Ovary (tissue), 9 donors: Measurements from ENCODE around the gene GAL3ST2. TPM values are rescaled to one million over a fixed set of nuclear protein-coding genes. Genes with fewer than 3 reads are reported as not detected.
"Not testable (repeated sequence)": the region's sequence is repeated elsewhere in the genome, so short reads cannot be mapped to it uniquely, and the experiment has no call there.

ENCODE experiments used
- DNase-seq, 5 donors: peaks; one replicate each; pipeline ENCODE4 v3.0.0-alpha.2; 2019 to 2020
- H3K27ac ChIP-seq, 2 donors: fragments of 200-600 bp; one replicate each; pipeline versions ENCODE4 v1.5.1 to v1.8.0; 2019 to 2022
- H3K27me3 ChIP-seq: fragments of 200-600 bp; one replicate; pipeline ENCODE4 v1.8.0; 2022
- H3K36me3 ChIP-seq: fragments of 200-600 bp; sonication (generic); one replicate; pipeline ENCODE4 v1.5.1; 2019
- H3K4me1 ChIP-seq: one replicate; pipeline ENCODE4 v1.8.1; 2013; ENCODE audit warnings: mild to moderate bottlenecking, moderate library complexity; ENCODE audit not compliant: insufficient read depth
- H3K4me3 ChIP-seq: fragments of 200-600 bp; sonication (generic); one replicate; pipeline ENCODE4 v1.5.1; 2017
- H3K9me3 ChIP-seq, 2 donors: fragments of 200-600 bp in 1 of 2; sonication (generic) in 1 of 2; one replicate each; pipeline versions ENCODE4 v1.5.1 to v1.8.1; 2013 to 2019; ENCODE audit warnings: mild to moderate bottlenecking in 1 of 2, moderate library complexity in 1 of 2
- EP300 ChIP-seq: sonication (generic); formaldehyde crosslinking; IDR thresholded peaks from one replicate; pipeline ENCODE4 v1.6.1; 2017; ENCODE audit warnings: antibody characterized with exemption
- POLR2A ChIP-seq: fragments of 450-650 bp; IDR thresholded peaks from one replicate; pipeline ENCODE4 v1.6.1; 2017; ENCODE audit warnings: antibody characterized with exemption, mild to moderate bottlenecking, moderate library complexity
- WGBS, 3 donors: extraction: QIAGEN DNeasy Blood & Tissue Kit in 1 of 3; methylation state at CpG; one replicate each; pipeline versions ENCODE4 v1.1.5 to v1.1.7; 2013 to 2017; 5-methylcytosine and 5-hydroxymethylcytosine counted together
- intact Hi-C, 4 donors: fragments of 100-400 bp; cut with DNase I; formaldehyde crosslinking; loops; one replicate each; pipeline versions ENCODE4 v1.11.0 to v1.15.1; 2022 to 2023
- polyA plus RNA-seq, 2 donors: library from polyadenylated mRNA; stranded (reverse); fragments of 200-250 nt in 1 of 2; fragments of 350-450 nt in 1 of 2; fragmentation: Illumina TruSeq in 1 of 2; extraction: RNeasy Lipid Tissue Mini Kit (QIAGEN cat#74804) in 1 of 2; gene quantifications; one replicate each; pipeline ENCODE4 v1.2.3, GENCODE V29; 2013 to 2014
- total RNA-seq, 7 donors: library from RNA; depleted of rRNA in 2 of 7; stranded (reverse); fragments of >200 nt in 2 of 7; fragmentation: NEBNext Ultra II Directional in 3 of 7; extraction: Animal tissue kit (Norgen Biotek cat#: 25700) in 3 of 7; gene quantifications; one replicate each; pipeline versions ENCODE4 v1.1.0 to v1.2.4, GENCODE V29; 2016 to 2023
- TF ChIP-seq, protein P1 (sequence below), 3 donors: fragments of 450-650 bp in 2 of 3; fragments of 200-600 bp in 1 of 3; IDR thresholded peaks; one replicate each; pipeline versions ENCODE4 v1.5.1 to v1.8.0; 2016 to 2022; ENCODE audit warnings: antibody characterized with exemption in 3 of 3, mild to moderate bottlenecking in 1 of 3
- donor health status: DM: no; HTN: no; CAD: no; lungs with moderate emphysema.
- donor health status: DM: no; HTN: no; CAD: no.
- donor health status: Bipolar disorder and iron deficiency.
- donor health status: DM: yes; HTN: yes; CAD: no.
- donor health status: DM: no; HTN: no; CAD: no.
- donor health status: DM: yes; HTN: yes; CAD: no.

GAL3ST2 gene
- total and polyA plus RNA-seq, 9 donors = 0.05 to 4.3 (median 0.57) TPM; not detected in 3

DNA sequence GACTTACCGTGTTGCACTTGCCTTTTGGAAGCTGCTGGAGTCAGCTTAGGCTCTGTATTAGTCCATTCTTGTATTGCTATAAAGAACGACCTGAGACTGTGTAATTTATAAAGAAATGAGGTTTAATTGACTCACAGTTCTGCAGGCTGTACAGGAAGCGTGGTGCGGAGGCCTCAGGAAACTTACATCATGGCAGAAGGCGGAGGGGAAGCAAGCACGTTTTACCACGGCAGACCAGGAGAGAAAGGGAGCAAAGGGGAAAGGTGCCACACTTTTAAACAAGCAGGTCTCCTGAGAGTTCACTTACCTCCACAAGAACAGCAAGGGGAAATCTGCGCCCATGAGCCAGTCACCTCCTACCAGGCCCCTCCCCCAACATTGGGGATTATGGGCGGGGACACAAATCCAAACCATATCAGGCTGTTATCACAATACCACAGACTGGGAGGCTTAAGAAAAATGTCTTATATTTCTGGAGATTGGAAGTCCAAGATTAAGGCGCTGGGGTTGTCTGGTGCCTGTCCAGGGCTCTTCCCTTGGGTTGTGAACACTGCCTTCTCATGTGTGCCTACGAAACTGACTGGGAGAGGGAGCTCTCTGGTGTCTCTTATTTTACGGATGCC is 45.8 kb upstream of the GAL3ST2 start:
- Histone ChIP-seq H3K4me3 (no peak overlapping the region), H3K9me3 (no peaks in the 10 kb centered on the region), H3K27ac (no peak overlapping the region), H3K4me1 (peaks cover 6% of the 10 kb centered on the region), H3K36me3 (no peaks in the 10 kb centered on the region), H3K27me3 (no peaks in the 10 kb centered on the region)
- intact Hi-C loops = loop anchor here in 2 of 4 donors (10.0 kb wide), 1 partner anchor 144 kb away; no protein-coding TSS in a partner anchor
- no peak for DNase-seq
- TF ChIP-seq EP300 (no peak), POLR2A (no peak)
- TF ChIP-seq, protein P1, sequence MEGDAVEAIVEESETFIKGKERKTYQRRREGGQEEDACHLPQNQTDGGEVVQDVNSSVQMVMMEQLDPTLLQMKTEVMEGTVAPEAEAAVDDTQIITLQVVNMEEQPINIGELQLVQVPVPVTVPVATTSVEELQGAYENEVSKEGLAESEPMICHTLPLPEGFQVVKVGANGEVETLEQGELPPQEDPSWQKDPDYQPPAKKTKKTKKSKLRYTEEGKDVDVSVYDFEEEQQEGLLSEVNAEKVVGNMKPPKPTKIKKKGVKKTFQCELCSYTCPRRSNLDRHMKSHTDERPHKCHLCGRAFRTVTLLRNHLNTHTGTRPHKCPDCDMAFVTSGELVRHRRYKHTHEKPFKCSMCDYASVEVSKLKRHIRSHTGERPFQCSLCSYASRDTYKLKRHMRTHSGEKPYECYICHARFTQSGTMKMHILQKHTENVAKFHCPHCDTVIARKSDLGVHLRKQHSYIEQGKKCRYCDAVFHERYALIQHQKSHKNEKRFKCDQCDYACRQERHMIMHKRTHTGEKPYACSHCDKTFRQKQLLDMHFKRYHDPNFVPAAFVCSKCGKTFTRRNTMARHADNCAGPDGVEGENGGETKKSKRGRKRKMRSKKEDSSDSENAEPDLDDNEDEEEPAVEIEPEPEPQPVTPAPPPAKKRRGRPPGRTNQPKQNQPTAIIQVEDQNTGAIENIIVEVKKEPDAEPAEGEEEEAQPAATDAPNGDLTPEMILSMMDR (IDR thresholded peaks at IDR 0.05) = no peak
- 87 to 89% (median 88%) methylated on average over 12 of the region's 12 CpGs for WGBS, 3 donors

DNA sequence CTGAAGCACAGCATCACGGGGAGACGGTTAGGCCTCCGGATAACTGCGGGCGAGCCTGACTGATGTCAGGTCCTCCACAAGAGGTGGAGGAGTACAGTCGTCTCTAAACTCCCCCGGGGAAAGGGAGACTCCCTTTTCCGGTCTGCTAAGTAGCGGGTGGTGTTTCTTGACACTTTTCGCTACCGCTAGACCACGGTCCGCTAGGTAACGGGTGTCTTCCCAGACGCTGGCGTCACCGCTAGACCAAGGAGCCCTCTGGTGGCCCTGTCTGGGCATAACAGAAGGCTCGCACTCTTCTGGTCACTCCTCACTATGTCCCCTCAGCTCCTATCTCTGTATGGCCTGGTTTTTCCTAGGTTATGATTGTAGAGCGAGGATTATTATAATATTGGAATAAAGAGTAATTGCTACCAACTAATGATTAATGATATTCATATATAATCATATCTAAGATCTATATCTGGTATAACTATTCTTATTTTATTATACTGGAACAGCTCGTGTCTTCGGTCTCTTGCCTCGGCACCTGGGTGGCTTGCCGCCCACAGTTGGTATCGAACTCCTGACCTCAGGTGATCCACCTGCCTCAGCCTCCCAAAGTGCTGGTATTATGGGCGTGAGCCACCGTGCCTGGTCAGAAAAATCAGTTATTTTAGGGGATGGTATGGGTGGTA is 44.0 kb upstream of the GAL3ST2 start:
- H3K4me3 ChIP-seq, H3K27ac ChIP-seq, H3K9me3 ChIP-seq, H3K4me1 ChIP-seq, H3K36me3 ChIP-seq, H3K27me3 ChIP-seq: not testable (repeated sequence)
- intact Hi-C loops = loop anchor here in 2 of 4 donors (10.0 kb wide), 1 partner anchor 142 kb away; no protein-coding TSS in a partner anchor
- WGBS, 3 donors = 32 to 42% (median 36%) methylated on average over 19 to 26 of the region's 26 CpGs
- peak in 4 of 5 donors; percentile 63 to 83 (median 72) for DNase-seq
- TF ChIP-seq, protein P1 (IDR thresholded peaks at IDR 0.05) = peak in 2 of 3 donors; percentile 35 to 50

DNA sequence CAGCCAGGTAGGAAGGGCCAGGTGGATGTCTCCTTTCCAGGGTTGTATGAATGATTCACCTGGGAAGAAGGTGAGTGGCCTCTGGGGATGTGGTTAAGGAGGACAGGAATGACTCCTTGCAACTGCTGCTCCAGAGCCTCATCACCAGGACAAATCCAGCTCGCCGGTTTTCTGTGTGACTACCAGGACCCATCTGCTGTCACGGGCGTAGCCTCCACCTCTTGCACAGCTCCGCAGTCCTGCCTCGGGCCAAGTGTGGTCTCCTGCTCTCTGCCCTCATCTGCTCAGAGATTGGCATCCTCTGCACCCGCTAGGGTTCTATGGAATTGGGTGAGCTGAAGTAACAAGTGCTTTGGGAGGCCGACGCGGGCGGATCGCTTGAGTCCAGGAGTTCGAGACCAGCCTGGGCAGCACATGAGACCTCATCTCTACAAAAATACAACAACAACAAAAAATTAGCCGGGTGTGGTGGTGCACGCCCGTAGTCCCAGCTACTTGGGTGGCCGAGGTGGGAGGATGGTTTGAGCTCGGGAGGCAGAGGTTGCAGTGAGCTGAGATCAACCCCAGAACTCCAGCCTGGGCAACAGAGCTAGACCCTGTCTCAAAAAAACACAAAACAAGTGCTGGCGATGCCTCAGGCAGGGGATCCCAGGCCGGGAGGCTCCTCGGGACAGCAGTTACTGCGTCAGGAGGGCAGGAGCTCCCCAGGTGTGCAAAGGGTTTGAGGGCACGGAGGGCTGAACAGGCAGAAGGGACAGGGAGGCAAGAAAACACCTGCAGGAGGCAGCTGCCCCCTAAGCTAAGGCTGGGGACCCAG is 43.0 kb upstream of the GAL3ST2 start:
- H3K27me3 ChIP-seq = no peaks in the 10 kb centered on the region
- H3K36me3 ChIP-seq = no peaks in the 10 kb centered on the region
- TF ChIP-seq POLR2A = no peak
- TF ChIP-seq, protein P1 (IDR thresholded peaks at IDR 0.05) = peak in 1 of 3 donors; percentile 2
- peak overlapping the region; percentile 68 for H3K4me3 ChIP-seq
- peaks cover 6% of the 10 kb centered on the region for H3K4me1 ChIP-seq
- no peaks in the 10 kb centered on the region for H3K9me3 ChIP-seq
- peak in 3 of 5 donors; percentile 31 to 49 (median 36) for DNase-seq
- H3K27ac ChIP-seq = peak overlapping the region in 1 of 2 donors; percentile 77
- intact Hi-C loops = loop anchor here in 2 of 4 donors (2.0 to 10.0 kb wide), 2 partner anchors 33 to 141 kb away; no protein-coding TSS in a partner anchor
- 74 to 79% (median 79%) methylated on average over 23 of the region's 23 CpGs for WGBS, 3 donors

DNA sequence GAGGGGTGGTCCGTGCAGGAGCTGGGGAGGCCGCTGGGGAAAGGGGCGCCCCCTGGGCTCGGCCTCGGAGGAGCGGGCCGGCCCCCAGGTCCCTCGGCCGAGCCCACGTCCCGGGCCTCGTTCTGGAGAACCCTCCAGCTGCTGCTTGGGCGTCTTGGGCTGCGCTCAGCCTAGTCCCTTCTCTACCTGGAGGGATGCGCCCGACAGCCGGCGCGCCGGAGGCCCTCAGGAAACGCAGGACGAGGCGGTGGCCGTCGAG is 42.5 kb upstream of the GAL3ST2 start:
- Histone ChIP-seq H3K9me3 (no peaks in the 10 kb centered on the region), H3K27ac (peak overlapping the region in 1 of 2 donors; percentile 77), H3K36me3 (no peaks in the 10 kb centered on the region), H3K4me3 (peak overlapping the region; percentile 68), H3K27me3 (no peaks in the 10 kb centered on the region), H3K4me1 (peaks cover 6% of the 10 kb centered on the region)
- no peak for TF ChIP-seq EP300
- TF ChIP-seq, protein P1 (IDR thresholded peaks at IDR 0.05) = peak in 1 of 3 donors; percentile 3
- 1 to 7% (median 1%) methylated on average over 14 to 25 of the region's 25 CpGs for WGBS, 3 donors
- intact Hi-C loops = loop anchor here in 2 of 4 donors (2.0 to 10.0 kb wide), 2 partner anchors 33 to 141 kb away; no protein-coding TSS in a partner anchor
- DNase-seq = no peak
